Activated T-helper 1 cell treated with anti-CD3 and anti-CD28 coated beads, Interleukin-2, amount 50 U/mL, for 16 hours (primary cell): ENCODE measurements around the gene KRT8.
"Not testable (repeated sequence)": the region's sequence is repeated elsewhere in the genome, so short reads cannot be mapped to it uniquely, and the experiment has no call there.

ENCODE experiments used
- DNase-seq, 2 donors: peaks; one replicate each; pipeline ENCODE4 v3.0.0-alpha.2; 2020; ENCODE audit warnings: low read depth in 1 of 2, low spot score in 1 of 2

The KRT8 gene

GRCh38 chr12:52874573-52875435 is 30.1 kb downstream of the KRT8 start:
- DNase-seq: no peak

DNA sequence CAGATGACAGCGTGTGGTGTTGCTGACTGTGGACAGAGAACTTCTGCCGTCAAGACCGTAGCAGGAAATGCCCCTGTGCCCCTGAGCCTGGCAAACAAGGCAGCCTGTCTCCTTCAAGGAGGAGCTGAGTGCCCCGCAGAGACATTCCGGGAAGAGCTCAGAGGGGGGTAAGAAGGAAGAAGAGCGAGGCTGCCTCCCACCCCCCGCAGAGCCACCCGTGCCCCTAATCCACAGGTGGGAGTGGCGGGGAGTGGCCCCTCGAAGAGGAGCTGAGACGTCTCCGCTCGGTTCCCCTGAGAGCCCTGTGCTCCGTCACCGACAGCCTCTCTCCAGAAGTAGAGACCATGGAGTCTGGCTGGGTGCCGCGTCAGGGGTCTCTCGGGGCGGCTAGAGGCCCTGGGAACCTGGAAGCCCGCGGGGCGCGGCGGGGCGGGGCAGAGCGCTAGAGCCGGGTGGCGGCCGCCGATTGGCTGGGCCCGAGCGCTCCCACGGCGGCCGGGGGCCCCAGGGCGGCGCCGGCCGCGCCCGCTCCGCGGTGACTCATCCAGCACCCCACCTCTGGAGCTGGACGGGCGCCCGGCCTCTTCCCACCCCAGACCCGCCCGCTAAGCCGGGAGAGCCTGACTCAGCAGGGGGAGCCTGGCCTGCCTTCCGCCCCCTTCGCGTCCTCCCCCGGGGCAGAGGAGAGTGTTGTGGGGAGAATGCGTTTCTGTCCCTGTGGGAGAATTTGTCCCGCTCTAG is 30.9 kb downstream of the KRT8 start:
- DNase-seq: no peak

- no peak for DNase-seq
Measured at GRCh38 chr12:52873513-52873831, 31.4 kb downstream of the KRT8 start.

DNA sequence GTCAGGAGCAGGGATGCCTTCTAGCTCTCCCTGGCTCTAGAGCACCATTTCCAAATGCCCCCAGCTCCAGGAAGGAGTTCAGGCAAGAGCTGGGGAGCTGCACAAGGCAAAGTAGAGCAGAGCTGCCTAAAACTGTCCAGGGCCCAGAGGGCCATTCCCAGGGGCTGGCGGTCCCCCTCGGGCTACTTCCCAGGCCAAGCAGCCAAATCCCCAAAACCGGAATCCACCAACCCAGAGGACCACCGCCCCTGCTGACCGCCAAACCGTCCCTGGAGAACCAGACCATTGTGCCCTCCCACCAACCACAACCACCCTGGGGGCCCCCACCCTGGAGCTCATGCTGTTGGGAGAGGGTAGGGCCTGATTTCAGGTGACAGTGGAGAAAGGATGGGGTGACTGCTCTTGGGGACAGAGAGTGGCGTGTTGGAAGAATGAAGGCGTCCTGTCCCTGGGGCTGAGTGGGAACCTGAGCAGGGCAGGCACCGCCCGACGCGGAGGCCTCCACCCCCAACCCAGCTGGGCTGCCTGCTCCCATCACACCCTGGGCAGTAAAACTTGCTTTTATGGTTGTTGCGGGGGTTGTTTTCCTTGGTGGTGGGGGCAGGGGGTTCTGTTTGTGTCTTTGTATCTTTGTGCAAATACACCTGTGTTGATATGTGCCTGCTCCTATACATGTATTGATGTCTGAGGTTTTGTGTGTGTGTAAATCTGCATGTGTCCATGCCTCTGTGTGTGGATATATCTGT is 32.1 kb downstream of the KRT8 start:
- no peak for DNase-seq

- DNase-seq: no peak
Measured at GRCh38 chr12:52871291-52872039, 33.4 kb downstream of the KRT8 start.

DNA sequence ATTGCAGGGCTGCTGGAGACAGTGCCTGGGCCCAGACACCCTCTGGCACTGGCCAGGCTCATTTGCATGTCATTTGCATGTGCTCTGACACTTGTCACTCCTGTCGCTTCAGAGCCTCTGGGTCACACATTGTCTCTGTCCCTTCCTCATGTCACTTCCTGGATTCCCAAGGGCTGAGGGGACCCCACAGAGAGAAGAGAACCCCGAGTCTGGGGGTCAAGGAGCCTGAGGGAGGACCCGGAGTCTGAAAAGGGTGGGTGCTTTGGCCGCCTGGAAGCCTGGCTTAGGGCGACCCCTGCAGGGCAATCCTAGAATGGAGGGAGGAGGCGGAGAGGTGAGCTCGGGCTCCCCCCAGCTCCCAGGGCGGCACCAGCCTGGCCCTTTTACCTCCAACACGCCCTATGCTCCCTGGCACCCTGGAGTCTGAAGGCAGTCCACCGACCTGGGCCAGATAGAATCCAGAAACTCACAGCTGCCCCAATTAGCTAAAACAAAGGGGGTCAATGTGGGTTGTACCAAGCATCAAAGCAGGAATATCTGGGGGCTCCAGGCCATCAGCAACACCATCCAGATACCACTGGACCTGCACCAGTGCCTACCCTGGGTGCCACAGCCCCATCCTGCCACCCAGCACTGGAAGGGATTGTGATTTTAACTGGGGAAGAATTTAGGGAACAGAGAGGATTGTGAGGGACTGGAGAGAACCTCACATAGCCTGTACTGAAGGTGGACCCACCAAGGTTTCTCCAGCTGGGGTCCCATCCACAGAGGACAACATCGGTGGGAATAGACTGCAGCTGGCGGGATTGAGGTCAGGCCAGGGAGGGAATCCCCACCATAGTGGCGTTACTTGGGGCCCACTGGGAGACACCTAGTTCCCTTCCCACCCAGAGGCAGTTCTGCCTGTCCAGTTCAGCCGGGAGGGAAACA is 34.2 kb downstream of the KRT8 start:
- peak; percentile 44 to 62 for DNase-seq

- no peak for DNase-seq
Measured at GRCh38 chr12:52867642-52868041, 37.2 kb downstream of the KRT8 start.

- no peak for DNase-seq
Measured at GRCh38 chr12:52867152-52867551, 37.7 kb downstream of the KRT8 start.

DNA sequence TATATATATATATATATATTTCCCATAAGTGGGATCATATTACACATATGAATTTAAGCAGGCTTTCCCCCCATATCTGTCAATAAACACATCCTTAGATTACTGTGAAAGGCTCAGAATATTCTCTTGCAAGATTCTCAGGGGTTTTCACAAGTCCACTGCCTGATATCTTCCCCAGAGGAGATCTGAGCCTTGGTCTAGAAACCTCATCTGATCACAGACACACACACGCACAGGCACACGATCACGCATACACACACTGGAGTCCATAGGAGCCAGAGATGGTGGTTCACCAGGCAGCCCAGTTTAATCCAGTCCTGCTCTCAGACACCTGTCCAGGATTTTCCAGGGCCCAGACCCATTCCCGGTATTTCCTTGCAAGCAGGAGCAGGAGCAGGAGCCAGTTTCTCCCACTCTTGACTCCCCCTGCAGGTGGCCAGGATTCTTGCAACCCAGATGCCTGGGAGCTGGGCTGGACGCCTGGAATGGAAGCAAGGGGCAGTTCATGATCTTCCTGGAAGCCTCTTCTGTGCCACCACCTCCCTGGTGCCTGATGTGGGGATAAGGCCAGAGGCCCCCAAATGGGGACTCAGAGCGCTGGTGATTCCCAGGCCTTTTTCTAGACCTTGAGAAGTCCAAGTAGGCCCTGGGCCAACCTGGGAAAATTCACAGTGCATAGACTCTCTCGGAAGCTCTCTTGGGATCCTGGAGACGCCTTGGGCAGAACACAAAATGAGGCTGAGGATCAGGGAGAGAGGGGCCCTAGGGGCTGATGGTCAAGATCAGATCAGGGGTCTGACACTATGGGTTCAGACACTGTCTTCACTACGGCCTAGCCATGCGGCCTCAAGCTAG is 39.6 kb downstream of the KRT8 start:
- DNase-seq: no peak

DNA sequence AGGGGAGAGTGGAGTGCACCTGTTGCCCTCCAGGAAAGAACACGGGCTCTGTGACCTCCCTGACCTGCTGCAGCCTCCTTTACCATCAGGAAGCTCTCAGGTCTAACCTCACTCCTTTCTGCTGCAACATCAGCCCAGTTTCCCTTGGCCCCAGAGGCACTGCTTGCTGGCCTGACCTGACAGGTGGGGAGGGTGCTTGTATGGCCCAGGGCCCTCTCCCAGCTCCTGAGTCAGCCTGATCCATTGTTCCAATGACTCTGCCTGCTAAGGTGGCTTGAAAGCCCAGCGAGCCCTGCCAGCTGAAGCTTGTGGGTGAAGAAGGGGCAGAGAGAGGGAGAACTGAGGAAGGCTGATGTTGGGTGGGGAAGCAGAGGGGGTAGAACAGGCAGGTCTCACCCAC is 42.9 kb downstream of the KRT8 start:
- DNase-seq: no peak

GRCh38 chr12:52861511-52861910 is 43.4 kb downstream of the KRT8 start:
- DNase-seq: no peak

DNA sequence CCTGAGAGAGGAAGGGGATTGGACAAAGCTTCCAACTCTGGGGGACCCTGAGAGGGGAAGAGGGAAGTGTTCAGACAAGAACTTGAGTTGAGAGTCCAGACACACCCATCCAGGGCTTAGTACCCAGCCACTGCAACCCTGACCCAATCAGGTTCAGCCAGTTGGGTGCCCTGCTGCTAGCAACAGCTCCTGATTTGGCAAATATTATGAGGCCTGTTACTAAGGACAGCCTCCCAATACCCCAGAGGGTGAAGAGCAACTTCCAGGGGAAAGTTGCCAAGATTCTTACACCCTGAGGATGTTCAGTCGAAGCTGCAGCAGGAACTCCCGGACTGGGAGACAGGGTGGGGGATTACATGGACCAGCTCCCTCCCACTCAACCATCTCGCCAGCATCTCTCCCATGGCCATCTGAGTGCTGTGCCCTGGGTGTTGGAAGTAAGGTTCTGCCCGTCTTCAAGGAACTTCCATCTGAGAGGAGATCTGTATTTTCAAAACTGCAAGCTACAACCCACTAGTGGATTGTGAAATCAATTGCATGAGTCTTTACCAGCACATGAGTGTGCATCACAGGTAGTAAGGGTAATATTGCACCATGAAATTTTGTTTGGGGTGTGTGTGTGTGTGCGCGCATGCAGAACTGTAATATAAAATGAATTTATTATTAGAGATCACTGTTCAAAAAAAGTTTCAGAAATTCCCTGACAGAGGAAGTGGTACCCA is 44.6 kb downstream of the KRT8 start:
- DNase-seq: no peak

DNA sequence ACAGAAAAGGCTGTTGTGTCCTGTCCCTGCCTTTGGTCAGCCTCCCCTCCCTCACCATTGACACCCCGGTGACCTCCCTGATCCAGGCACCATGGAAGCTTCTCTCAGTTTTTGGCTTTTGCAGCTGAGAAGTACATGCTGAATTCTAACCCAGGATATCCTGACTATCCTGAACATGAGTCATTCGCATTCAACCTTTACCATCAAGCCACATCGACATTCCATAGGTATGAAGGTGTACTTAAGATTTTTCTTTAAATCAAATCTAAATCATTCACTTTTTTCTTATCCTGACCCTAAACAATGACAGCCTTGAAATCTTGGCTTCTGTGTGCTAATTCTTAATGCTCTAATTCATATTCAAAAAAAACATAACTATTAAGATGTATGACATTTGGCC is 47.4 kb downstream of the KRT8 start:
- DNase-seq: no peak

DNA sequence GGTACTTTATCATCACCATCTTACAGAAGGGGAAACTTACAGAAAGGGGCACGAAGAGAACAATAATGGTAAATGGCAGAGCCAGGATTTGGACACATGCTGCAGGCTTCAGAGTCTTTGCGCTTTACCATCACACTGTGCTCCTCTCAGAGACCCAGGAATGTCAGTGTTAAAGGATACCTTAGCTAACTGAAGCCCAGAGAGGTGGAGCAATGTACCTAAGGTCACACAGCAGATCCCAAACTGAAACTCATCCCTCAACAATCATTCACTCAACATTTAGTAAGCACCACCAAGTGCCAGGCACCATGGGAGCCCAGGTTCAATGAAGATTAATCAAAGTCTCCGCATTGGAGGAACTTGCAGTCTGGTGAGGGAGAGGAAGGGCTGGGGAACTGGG is 48.1 kb downstream of the KRT8 start:
- DNase-seq: no peak

DNA sequence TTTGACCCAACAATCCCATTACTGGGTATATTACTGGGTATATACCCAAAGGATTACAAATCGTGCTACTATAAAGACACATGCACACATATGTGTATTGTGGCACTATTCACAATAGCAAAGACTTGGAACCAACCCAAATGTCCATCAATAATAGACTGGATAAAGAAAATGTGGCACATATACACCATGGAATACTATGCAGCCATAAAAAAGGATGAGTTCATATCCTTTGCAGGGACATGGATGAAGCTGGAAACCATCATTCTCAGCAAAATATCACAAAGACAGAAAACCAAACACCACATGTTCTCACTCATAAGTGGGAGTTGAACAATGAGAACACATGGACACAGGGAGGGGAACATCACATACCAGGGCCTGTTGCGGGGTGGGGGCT is 48.8 kb downstream of the KRT8 start:
- DNase-seq: not testable (repeated sequence)

DNA sequence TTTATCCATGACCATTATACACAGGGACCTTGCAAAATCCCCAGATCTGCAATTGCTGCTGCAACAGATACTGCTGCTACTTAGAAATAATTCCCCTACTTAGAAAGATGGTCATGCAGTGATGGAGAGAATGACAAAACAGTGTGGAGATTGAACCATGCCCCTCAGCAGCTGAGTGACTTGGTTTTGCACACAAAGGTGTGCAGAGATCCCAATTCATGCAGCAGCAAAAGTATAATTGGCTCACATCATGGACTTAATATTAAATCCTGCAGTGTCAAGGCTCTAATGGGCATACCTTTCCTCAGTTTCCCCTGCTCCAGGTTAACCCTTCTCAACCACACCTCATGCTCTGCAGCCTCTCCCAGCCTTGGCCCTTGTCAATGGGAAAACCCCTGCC is 53.1 kb downstream of the KRT8 start:
- no peak for DNase-seq

DNA sequence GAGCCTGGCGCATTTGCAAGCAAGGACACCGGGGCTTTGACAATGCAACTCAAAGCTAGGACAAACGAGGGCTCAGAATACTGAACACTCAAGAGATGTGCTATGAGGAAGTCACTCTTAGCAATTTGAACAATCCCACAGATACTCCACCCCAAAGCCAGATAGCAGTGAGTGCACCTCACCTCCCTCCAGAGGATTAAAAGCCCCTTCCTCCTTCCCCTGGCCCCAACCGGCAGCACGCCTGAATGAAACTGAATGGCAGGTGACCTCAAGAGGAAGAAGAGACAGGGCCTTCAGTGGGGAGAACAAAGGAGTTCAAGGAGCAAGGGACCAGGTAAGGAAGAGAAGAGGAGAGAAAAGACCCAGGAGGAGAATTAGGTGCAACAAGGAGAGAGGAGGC is 54.2 kb downstream of the KRT8 start:
- no peak for DNase-seq

DNA sequence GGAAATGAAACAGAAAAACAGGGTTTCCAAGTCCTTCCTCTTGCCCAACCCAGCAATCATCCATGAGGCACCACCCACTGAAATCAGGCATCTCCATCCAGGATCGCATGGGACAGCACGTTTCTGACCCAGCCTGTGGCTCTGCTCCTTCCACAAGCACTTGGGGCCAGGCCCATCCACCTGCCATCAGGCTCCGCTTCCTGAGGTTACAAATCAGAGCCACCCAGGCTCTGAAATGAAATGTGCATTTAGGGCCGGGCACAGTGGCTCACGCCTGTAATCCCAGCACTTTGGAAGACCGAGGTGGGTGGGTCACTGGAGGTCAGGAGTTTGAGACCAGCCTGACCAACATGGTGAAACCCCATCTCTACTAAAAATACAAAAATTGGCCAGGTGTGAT is 55.4 kb downstream of the KRT8 start:
- no peak for DNase-seq
